OCI-LY1 (cell line): ENCODE results near the gene E2F4.

Experiments used
- CTCF ChIP-seq: fragments of 200-600 bp; sonication (generic), shearing (Covaris generic); IDR thresholded peaks from 2 replicates; pipeline ENCODE4 v1.5.1; 2017; ENCODE audit warnings: mild to moderate bottlenecking, antibody characterized with exemption, low read length, moderate library complexity, mixed read lengths
- EZH2 ChIP-seq: fragments of 200-600 bp; sonication (generic), shearing (Covaris generic); IDR thresholded peaks from 2 replicates; pipeline ENCODE4 v1.8.0; 2017; ENCODE audit warnings: borderline replicate concordance, mixed run types, mild to moderate bottlenecking, antibody characterized with exemption, low read length, moderate library complexity, mixed read lengths

GRCh38 chr16:67230809-67231660 lies 39.1 kb downstream of the E2F4 start:
- TF ChIP-seq CTCF, result no peak
- TF ChIP-seq EZH2, result no peak
